DMS79 (cell line): ENCODE measurements around the gene UQCC2.
A peak's percentile ranks its signal among the peaks of the same experiment; 100 is the strongest.

Experiments
- DNase-seq: peaks from one replicate; lab custom pipeline; 2025; lab: John Stamatoyannopoulos, UW

Gene UQCC2

DNA sequence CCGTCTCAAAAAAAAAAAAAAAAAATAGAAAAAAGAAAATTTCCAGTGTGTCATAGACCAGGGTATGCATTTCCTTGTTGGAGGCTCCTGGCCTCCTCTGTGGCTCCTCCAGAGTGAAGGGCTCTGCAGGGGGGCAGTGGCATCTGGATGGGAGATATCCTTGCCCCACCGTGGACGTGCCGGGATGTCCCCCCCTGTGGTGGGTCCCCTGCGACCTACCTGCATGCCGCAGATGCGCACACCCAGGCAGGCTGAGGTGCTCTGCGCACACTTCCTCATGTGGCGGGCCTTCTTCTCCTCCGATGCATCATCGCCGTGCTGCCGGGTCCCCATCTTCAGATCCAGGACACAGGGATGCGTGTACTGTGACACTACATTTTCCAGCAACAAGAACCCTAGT is 13.7 kb upstream of the UQCC2 start:
- no peak for DNase-seq

DNA sequence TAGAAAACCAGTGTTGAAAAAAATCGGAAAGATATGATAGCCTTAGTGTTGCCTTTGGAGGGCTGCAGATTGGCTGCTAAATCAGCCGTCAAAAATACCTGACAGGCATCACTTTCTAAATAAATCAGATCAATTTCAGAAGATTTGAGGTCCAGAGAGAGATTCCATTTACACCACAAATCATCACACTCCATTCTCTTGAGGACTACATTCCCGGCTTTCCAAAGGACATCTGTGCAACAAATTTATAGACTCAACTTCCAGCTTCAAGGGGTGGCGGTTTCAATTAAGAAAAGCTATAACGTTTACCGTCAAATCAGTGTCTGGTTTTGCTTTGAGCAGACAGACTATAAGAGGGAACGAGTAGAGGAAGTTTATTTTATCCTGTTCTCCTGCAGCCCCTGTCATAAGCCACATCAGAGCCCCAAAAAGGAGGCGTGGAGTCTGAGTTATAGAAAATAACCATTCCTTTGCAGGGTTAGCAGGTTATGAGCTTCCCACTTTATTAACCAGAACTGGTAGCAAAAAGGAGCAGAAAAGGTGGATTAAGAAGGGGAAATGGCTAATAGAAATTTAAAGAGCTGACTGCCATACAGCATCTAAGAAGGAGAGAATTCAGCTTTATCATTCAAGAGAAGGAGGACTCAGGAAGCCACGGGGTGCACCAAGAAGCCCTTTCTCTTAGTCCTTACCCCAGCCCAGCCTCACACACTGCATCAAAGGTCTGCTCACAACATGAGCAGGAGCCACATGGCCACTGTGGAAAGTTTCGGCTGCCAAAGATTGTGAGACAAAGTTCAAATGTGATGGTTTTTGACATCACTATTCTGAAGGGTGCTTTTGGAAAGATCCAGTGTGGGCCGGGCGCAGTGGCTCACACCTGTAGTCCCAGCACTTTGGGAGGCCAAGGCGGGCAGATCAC is 12.9 kb upstream of the UQCC2 start:
- DNase-seq: no peak

DNA sequence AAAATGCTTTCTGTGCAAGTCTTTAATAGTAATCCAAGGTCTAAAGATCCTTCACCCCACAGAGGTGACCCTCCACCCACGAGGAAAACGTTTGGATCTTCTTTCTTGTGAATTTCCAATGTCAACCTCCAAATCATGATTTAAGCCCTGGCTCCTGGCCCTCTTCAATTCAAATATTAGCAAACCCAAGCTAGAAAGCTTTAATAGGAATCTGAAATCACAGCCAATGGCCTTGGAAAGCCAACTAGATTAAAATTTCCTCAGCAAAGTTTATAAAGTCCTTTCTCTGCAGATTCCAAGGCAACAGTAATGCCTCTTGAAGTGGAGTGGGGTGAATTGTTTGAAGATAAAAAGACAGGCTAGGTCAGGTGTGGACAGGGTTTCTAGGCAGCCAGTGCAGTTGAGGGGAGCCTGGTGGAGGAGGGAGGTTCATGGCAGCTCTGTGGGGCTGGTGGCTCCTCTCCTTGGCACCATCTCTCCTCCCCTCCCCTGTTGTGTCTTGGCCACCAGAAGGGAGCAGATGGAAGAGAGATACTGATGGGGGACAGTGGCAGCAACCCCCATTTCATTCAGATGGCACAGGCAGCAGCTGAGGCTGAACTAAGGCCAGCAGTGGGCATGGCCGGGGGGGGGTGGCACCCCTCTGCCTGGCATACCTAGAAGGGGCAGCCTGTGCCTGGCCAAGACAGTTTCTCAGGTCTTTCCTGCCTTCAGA is 12.0 kb upstream of the UQCC2 start:
- DNase-seq: no peak

DNA sequence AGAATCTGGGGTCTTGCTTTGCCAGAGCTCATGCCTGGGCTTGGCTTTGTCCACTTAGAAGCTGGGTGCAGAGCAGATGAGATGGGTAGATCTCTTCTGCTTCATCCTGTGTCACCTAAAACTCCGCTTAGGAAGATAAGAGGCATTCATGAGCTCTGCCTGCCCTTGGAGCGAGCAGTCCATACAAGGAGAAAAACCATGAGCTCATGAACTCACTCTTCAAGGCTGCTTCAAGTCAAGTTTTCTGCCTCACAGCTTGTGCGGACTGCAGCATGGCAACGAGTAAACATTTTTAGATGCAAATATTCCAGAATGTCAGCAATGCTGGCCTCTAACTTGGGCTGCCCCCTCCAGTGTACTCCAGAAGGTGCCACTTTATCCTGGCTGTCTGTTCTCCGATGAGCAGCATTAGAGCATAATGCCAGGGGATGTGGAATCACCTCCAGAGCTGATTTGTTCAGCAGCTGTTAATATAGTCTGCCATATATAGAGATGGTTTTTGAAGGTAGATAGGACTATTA is 10.7 kb upstream of the UQCC2 start:
- no peak for DNase-seq

DNA sequence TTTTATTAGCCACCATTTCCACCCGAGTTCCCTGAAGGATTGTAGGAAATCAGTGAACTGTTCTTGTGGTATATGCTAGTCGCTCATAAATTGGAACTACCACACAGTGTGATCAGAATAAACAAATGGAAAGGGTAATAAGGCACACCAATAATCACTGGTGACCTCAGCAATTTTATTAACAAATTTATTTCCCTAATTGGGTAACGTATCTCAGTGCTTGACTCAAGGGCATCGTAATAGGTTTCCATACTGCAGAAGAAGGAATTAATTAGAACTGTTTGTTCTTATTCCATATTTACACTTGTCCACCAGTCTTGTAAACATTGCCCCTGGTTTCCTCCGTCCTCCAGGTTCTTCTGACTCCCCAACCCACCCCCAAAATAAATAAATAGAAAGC is 10.0 kb upstream of the UQCC2 start:
- DNase-seq: no peak

DNA sequence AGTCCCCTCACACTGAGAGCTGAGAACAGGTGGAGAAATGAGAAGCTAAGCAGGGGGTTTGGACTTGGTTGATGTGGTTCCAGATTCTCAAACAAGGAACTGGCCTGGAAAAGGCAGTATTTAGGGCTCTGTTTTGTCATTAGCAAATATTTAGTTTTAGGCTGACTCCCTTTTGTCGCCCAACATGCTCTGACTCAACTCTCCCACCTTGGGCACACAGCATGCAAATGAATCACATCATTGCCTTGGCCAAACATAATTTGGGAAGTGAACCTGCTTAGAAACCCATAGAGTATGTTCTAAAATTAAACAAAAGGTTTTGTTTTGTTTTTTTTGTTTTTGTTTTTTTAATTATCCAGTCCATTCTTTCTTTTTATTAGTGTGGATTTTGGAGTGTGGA is 9.5 kb upstream of the UQCC2 start:
- no peak for DNase-seq

DNA sequence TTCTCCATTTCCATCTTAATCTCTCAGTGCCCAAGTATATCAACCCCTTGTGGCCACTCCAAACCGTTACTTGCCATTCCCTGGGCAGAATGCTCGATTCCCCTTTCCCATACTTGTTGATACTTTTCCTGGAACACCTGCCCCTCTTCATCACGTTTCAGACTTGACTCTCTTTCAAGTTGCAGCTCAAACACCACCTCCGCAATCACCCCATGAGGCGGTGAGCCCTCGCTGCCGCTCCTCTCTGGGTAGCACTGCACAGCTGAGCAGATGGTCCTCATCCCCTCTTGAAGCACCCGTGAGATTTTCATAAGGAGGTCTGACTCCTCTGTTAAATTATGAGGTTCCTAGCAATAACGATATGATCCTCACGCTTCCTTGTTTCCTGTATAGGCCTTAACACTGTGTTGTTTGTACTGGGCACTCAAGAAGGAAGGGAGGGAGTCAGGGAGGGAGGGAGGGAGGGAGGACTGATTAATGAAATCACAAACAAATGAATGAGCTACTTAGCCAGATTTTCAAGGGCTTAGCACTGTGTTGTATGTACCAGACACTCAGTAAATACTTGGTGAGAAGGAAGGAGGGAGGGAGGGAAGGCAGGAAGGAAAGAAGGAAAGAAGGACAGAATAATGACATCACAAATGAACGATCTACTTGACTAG is 8.0 kb upstream of the UQCC2 start:
- DNase-seq: peak; percentile 98

DNA sequence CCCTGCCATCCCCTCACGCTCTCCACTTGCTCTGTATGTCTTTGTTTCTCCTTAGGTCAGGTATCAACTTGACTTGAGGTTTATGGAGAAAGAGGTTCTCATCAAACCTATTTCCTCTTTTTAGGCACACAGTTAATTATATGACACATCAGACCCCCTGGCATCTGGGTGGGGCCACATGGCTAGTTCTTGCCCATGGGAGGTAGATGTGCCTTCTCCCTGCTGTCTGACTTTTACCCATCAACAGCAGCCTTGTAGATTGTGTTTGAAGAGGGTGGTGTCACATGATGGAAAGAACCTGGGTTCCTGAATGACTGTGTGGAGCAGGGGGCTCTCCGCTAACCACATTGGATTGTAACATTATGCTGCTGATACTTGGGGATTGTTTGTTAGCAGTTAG is 7.2 kb upstream of the UQCC2 start:
- no peak for DNase-seq

DNA sequence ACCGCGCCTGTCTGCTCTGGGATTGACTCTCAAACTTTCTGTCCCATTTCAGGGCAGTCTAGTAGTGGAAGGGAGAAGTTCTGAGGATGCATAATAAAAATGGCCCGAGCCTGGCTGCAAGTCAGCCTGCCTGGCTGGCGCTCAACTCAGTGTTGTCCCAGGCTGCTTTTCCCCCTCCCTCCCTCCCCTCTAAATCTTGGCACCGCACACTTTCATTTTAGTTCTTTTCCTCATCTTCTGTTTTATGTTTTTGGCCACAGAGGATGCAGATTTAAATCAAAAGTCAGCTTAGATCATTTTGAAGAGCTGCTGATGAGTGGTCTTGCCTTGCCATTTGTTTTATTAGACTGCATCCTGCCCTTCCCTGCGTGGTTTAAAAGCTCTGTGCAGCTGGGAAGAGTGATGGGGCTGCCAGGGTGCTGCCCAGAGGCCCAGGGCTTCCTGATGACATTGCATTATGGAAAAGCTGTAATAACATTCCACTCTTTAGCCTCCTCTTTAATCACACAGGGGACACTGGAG is 6.5 kb upstream of the UQCC2 start:
- peak; percentile 41 for DNase-seq

DNA sequence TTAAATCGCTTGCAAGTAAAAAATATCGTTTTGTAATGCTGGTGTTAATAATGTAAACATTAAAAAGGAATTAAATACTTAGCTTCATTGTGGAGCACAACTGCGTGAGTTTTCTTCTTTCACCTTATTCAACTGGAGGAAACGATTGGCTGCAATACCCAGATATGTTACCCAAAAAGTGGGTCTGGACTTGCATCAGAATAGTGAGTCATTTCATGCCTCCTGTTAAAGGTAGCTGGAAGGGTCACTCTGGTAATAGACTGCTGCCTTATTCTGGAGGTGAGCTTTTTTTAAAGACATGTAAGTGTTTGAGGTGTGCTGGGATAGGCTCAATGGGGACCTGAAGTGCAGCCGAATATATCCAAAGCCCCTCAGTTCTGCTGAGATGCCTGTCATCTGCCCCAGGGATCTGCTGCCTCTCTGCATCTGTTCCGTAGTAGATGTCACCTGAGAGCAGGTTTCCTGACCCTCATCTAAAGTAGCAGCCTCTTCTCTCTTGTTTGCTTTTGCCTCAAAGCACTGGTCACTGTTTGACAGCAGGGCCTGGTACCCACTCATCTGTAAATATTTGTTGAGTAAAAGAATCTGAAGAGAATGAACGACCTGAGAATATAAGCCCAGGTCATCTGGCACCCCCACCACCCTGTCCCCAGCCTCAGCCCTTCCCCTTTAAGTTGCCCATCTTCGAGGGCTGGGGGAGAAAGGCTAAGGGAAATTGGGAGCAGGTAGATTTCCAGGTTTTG is 5.6 kb upstream of the UQCC2 start:
- no peak for DNase-seq

DNA sequence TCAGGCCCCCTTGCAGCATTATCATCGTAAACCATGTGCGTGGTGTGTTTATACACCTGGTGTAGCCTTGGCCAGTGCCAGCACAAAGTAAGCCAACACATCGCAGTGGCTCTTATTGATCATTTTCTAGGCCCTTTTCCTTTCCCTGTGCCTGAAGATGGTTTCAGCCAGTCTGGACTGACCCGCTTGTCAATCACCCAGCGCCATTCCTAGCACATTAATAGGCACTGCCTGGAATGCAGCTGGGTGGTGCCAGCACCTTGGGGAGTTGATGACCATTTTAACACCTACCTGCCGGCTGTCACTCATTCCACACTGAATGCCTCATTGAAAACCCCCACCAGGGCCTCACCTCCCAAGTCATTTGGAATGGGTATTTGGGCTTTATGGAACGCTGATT is 4.9 kb upstream of the UQCC2 start:
- peak; percentile 35 for DNase-seq

DNA sequence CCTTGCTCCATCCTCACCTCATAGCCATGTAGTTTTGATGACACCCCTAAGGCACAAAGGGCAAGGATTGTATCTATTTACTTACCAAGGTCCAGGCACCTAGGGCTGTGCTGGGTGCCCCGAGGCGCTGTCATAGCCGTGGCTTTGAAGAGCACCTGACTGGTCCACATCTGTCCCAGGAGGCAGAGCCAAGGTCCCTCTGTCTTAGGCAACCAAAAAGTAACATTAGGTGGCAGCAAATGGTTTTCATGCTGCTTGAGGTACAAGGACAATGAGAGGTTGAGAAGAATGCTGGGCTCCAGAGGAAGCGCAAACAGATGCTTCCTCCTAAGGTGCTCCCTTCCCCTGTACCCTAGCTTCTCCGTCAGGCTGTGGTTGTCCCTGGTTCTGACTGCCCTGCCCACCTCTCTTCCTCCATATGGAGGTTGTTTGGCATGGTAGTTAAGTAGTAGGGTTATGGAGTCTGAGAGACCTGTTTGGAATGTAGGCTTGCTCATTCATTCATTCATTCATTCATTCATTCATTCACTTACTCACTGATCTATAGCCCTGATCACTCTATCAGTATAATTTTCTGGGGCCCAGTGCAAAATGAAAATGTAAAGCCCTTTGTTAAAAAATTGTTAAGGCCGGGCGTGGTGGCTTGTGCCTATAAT is 3.0 kb upstream of the UQCC2 start:
- no peak for DNase-seq

DNA sequence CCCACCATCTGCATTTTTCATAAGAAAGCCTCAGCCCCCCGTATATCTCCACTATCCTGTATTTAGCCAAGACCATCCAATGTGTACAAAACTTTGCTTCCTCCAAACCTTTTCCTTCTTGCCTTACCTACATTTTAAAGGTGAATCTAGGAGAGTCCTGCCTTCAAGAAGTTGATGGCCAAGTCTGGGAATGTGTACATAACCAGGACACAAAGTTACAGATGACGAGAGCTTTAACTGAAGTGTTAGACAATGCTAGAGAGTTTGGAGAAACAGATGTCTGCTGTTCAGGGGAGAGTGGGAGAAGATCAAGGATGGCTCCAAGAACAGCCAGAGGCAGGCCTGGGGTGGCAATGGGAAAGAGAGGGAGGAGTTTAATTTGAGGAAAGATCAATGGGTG is 2.3 kb upstream of the UQCC2 start:
- DNase-seq: no peak

DNA sequence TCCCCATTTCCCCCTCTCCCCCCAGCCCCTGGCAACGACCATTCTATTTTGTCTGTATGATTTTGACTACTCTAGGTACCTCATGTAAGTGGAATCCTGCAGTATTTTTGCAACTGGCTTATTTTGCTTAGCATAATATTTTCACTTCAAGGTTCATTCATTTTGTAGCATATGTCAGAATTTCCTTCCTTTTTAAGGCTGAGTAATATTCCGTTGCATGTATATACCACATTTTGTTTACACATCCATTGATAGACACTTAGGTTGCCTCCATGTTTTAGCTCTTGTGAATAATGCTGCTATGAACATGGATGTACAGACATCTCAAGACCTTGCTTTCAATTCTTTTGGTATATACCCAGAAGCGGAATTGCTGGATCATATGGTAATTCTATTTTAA is 1.4 kb upstream of the UQCC2 start:
- no peak for DNase-seq

DNA sequence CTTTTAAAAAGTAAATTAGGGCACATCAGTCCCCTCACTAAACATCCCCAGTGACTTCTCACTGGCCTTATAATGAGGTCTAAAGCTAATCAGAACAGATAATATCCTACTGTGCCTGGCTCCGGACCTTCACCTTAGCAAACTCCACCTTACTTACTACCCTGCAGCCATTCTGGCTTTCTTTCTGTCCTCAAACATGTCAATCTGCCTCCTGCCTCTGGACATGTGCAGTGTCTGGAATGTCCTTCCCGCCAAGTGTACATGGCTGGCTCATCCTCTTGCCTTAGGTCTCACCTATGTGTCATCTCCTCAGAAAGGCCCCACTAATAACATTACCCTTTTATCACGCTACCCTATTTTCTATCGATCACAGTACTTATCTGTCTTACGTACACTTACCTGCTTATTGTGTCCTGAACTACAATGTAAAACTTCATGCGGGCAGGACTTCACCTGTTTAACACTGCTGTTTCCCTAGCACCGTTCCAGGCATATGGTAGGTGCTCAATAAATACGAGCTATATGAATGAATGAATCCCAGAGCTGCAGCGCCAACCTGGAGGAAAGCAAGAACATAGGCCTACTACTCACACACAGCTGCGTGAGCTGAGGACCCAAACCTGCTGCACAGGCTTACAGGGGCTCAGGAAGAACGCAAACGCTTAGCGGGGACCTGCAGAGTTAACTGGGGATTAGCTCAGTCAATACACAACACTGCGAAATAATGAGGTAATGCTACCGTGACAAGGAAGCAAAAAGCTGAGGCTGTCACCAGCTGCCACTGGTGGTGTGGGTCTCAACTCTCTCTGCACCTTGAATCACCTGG is 991 bp downstream of the UQCC2 start:
- DNase-seq: peak; percentile 41

DNA sequence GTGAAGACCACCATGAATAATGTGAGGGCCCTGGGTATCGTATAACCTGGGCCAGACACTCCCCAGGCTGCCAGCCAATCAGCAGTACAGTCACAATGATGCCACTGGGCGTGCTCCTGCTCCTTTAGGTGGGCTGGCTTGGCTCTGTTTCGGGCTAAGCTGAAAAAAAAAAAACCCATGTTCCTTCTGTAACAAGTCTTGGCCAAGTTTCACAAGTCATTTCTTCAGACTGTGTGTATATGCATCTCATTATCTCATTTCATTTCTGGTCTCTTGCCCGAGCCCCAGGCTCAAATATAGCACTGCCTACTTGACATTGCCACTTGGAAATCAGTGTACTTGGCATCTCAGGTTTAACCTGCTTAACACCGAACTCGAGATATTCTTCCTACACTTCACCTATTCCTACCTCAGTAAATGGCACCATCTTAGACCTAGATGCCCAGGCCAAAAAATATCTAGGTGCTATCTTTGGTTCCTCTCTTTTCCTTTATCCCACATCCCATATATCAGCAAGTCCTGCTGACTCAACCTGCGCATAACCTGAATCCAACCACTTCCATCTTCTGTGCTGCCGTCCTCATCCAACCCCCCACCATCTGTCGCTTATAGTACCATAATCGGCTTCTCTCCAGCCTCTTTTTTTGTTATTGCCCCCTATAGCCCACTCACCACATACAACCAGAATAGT is 1.8 kb downstream of the UQCC2 start:
- DNase-seq: no peak

DNA sequence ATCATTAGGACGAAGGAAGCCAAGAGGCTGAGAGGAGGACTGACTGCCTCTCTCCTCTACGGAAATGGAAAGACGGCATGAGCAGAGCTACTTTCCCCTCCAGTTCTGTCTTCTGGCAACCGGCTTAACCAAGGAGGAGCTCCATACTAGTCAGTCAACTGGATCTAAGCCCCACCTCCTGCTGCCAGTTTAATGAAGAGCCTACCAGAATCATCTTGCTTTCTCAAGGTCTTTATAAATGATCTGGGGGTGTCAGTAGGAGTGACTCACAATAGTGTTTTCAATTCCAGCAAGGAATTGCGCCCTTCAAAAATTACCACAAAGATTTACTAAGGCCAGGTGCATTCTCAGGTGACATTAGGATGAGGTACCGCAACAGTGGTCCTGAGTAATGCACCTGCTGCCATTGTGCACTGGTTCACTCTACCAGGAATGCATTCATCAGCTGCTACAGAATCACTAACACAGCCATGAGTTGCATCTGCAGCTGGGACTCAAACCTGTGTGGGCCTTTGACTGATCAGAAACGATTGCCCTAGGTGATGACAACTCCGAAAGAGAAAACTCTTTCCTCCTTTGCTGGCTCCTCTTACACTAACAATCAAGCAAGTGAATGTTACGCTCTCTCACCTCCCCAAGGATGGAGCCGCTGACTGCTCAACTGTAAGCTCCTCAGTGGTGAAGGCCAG is 2.8 kb downstream of the UQCC2 start:
- DNase-seq: no peak

DNA sequence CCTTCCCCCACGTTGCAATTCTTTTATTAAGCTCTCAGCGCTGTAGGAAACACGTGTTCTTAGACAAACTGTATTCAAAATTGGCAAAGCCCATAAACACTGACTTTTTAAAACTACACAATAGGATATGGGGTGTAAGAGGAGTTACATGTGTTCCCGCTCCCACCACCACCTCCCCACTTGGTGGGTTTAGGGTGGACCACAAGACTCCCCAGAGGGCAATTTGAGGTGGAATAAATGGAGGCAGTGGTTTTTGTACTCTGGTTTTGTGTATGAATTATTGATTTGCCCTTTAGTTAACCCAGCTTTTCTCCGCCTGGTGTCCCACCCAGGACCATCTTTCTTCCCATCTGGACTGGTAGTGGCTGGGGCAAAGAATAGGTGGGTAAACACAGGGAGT is 3.7 kb downstream of the UQCC2 start:
- no peak for DNase-seq
